Measurements from ENCODE around the gene SORCS2.

DNA sequence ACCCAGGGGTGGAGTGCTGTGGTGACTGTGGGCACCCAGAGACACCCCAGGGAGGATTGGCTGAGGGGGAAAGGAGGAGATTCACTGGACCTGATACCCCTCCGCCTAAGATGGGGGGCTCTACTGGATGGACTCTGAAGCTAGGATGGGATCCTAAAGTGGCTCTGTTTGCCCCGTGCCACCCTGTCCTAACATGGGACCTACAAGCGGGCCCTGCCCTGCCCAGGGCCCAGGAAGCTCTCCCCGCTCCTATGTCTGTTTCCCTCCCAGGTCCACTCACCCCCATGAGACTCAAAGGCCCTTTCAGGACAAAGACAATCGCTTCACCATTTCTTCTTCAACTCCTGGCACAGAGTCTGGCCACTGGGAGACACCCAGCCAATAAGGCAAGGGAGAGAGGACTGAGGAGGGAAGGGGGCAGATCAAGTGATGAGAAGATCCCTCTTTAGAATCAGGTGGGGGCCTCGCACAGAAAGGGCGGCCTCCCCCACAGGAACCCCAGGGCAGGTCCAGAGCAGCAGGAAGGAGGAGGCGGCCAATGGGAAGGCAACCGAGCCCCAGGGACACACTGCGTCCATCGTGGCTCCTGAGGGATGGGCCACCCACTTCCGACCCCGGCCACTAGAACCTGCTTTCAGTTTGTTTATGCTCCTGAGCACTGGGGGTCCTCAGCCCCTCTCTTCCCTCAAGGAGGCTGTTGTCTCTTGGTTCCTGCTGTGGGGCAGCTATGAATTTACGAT lies 592.0 kb downstream of the SORCS2 start:
- no peak for TF ChIP-seq EZH2phosphoT487 (IDR thresholded peaks at IDR 0.05; ENCODE audit: borderline replicate concordance, low read length)
- TF ChIP-seq CTCF (conservative IDR thresholded peaks at IDR 0.05; ENCODE audit: low read depth, low read length): no peak

Measured in PC-3 (cell line).